Endodermal cell (in vitro differentiated cells): ENCODE data around the gene CCDC30. TPM values are rescaled to one million over a fixed set of nuclear protein-coding genes. Genes with fewer than 3 reads are reported as not detected.

ENCODE experiments used
- DNase-seq: peaks from one replicate; pipeline ENCODE4 v3.0.0-alpha.2; 2017
- H3K27ac ChIP-seq: 2 replicates; pipeline ENCODE4 v1.5.1; 2013; ENCODE audit warnings: mild to moderate bottlenecking, low read depth, low read length, moderate library complexity
- H3K27me3 ChIP-seq: 2 replicates; pipeline ENCODE4 v1.6.1; 2013; ENCODE audit warnings: mild to moderate bottlenecking, low read length, moderate library complexity; ENCODE audit not compliant: insufficient read depth, control insufficient read depth, poor library complexity, severe bottlenecking
- H3K36me3 ChIP-seq: 2 replicates; pipeline ENCODE4 v1.7.0; 2013; ENCODE audit warnings: mild to moderate bottlenecking, low read length, moderate library complexity; ENCODE audit not compliant: control insufficient read depth, insufficient read depth
- H3K4me1 ChIP-seq: one replicate; pipeline ENCODE4 v1.7.0; 2013; ENCODE audit warnings: low read length; ENCODE audit not compliant: control insufficient read depth, insufficient read depth
- H3K4me3 ChIP-seq: 2 replicates; pipeline ENCODE4 v1.5.1; 2013; ENCODE audit warnings: mild to moderate bottlenecking, low read length, moderate library complexity
- H3K9ac ChIP-seq: 2 replicates; pipeline ENCODE4 v1.6.1; 2013; ENCODE audit warnings: mild to moderate bottlenecking, low read length, moderate library complexity; ENCODE audit not compliant: poor library complexity, severe bottlenecking; ENCODE audit errors: extremely low read depth
- H3K9me3 ChIP-seq: 2 replicates; pipeline ENCODE4 v1.6.1; 2013; ENCODE audit warnings: mild to moderate bottlenecking, low read length, moderate library complexity; ENCODE audit not compliant: control insufficient read depth
- H3K27ac Mint-ChIP-seq: 2 replicates; pipeline ENCODE4 v1.8.0; 2020; ENCODE audit warnings: mixed read lengths
- H3K27me3 Mint-ChIP-seq: 2 replicates; pipeline ENCODE4 v1.8.0; 2021; ENCODE audit warnings: mild to moderate bottlenecking, mixed read lengths; ENCODE audit not compliant: insufficient read depth
- H3K36me3 Mint-ChIP-seq: 2 replicates; pipeline ENCODE4 v1.8.0; 2020; ENCODE audit warnings: low read depth, mixed read lengths
- H3K4me1 Mint-ChIP-seq: 2 replicates; pipeline ENCODE4 v1.8.0; 2020; ENCODE audit warnings: mixed read lengths
- H3K4me3 Mint-ChIP-seq: 2 replicates; pipeline ENCODE4 v1.8.0; 2020; ENCODE audit warnings: mild to moderate bottlenecking, moderate library complexity, mixed read lengths
- H3K9me3 Mint-ChIP-seq: 2 replicates; pipeline ENCODE4 v1.8.0; 2020; ENCODE audit warnings: mild to moderate bottlenecking, mixed read lengths
- WGBS, 2 experiments: methylation state at CpG; one replicate each; pipeline versions ENCODE4 v1.1.5 to v1.1.7; 2013; ENCODE audit warnings: missing lambda C conversion rate in 2 of 2, mixed read lengths in 1 of 2; ENCODE audit not compliant: insufficient coverage in 1 of 2, insufficient read length in 1 of 2; 5-methylcytosine and 5-hydroxymethylcytosine counted together
- total RNA-seq, 2 donors: library from RNA; stranded (reverse); fragmentation: NEBNext Ultra II Directional in 1 of 2; extraction: Animal tissue kit (Norgen Biotek cat#: 25700) in 1 of 2; gene quantifications; 2 replicates in 1 of 2; 3 replicates in 1 of 2; pipeline ENCODE4 v1.2.1, GENCODE V29; 2021
- TF ChIP-seq, protein P1 (sequence below): fragments of 200-600 bp; sonication (generic); conservative IDR thresholded peaks from 2 replicates; pipeline ENCODE4 v1.5.0; 2021; ENCODE audit warnings: antibody characterized with exemption, mild to moderate bottlenecking

The CCDC30 gene
- total RNA-seq, 2 donors from 2014 or later = 4.8 to 6.4 TPM

DNA sequence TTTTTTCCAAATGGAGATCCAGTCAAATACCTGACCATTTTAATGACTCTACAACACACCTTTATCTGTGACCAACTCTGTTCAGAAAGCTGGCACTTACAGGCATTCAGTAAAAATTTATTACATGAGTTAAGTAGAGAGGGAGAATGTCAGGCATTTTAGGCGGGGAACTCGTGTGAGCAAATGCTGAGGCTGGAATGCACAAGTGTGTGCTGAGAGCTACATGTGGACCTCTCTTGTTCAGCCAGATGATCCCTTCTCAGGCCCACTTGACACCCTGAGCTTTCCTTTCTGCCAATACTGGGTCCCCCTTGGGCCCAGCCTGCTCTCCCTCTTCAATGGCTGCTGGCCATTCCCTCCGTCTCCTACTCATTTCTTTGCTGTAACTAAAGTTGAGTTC is 206.8 kb downstream of the CCDC30 start:
- peaks cover 80% of the 10 kb centered on the region for H3K36me3 ChIP-seq
- Mint-ChIP-seq H3K4me3 (no peak overlapping the region), H3K27me3 (no peaks in the 10 kb centered on the region), H3K36me3 (peaks cover 72% of the 10 kb centered on the region), H3K27ac (no peak overlapping the region), H3K4me1 (no peaks in the 10 kb centered on the region), H3K9me3 (no peaks in the 10 kb centered on the region)
- 92 to 93% methylated on average over 2 to 3 of the region's 3 CpGs for WGBS, 2 experiments
- no peak for DNase-seq
- no peak overlapping the region for H3K9ac ChIP-seq
- TF ChIP-seq, protein P1, sequence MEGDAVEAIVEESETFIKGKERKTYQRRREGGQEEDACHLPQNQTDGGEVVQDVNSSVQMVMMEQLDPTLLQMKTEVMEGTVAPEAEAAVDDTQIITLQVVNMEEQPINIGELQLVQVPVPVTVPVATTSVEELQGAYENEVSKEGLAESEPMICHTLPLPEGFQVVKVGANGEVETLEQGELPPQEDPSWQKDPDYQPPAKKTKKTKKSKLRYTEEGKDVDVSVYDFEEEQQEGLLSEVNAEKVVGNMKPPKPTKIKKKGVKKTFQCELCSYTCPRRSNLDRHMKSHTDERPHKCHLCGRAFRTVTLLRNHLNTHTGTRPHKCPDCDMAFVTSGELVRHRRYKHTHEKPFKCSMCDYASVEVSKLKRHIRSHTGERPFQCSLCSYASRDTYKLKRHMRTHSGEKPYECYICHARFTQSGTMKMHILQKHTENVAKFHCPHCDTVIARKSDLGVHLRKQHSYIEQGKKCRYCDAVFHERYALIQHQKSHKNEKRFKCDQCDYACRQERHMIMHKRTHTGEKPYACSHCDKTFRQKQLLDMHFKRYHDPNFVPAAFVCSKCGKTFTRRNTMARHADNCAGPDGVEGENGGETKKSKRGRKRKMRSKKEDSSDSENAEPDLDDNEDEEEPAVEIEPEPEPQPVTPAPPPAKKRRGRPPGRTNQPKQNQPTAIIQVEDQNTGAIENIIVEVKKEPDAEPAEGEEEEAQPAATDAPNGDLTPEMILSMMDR = no peak
- H3K4me3 ChIP-seq = no peak overlapping the region
- no peak overlapping the region for H3K27ac ChIP-seq
- no peaks in the 10 kb centered on the region for H3K9me3 ChIP-seq
- no peaks in the 10 kb centered on the region for H3K27me3 ChIP-seq
- no peaks in the 10 kb centered on the region for H3K4me1 ChIP-seq

DNA sequence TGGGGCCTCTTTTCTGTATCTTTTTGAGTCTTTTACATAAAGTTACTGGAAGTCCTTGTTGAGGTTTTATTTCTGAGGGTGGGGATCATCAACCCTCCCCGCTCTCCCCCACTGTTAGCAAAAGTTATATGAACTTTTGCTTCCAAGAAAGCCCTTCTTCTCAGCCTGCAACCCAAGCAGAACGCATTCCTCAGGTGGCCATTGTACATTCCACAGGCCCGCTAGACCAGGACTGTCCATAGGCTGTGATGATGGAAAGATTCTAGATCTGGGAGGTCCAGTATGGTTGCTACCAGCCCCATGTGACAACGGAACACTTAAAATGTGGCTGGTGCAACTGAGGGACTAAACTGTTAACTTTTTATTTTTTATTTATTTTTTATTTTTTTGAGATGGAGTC is 207.3 kb downstream of the CCDC30 start:
- no peak for DNase-seq
- WGBS, 2 experiments = 95 to 100% methylated on average over 2 to 4 of the region's 4 CpGs
- no peaks in the 10 kb centered on the region for H3K27me3 Mint-ChIP-seq
- Histone ChIP-seq H3K9ac (no peak overlapping the region), H3K4me1 (no peaks in the 10 kb centered on the region), H3K9me3 (no peaks in the 10 kb centered on the region), H3K27me3 (no peaks in the 10 kb centered on the region), H3K36me3 (peaks cover 80% of the 10 kb centered on the region), H3K27ac (no peak overlapping the region), H3K4me3 (no peak overlapping the region)
- H3K36me3 Mint-ChIP-seq = peaks cover 72% of the 10 kb centered on the region
- no peak overlapping the region for H3K27ac Mint-ChIP-seq
- H3K9me3 Mint-ChIP-seq = no peaks in the 10 kb centered on the region
- TF ChIP-seq, protein P1 = no peak
- no peaks in the 10 kb centered on the region for H3K4me1 Mint-ChIP-seq
- no peak overlapping the region for H3K4me3 Mint-ChIP-seq

DNA sequence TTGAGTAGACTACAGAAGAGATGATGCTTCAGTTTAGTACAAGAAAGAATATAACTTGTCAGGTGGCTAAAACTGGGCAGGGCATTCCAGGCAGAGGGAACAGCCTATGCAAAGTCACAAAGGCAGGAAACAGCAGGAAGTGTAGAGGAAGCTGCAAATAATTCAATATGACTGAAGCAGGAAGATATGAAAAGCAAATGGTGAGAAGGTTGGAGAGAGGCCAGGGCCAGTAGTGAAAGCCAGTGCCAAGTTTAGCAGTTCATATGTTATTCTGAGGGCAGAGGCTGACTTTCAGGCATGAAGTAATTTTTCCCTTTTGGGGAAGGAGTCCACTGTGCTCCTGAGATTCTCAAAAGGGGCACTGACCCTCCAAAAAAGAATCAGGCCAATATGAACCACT is 211.1 kb downstream of the CCDC30 start:
- H3K4me3 Mint-ChIP-seq = no peak overlapping the region
- Histone ChIP-seq H3K9ac (no peak overlapping the region), H3K9me3 (no peaks in the 10 kb centered on the region), H3K4me3 (no peak overlapping the region), H3K27ac (no peak overlapping the region), H3K4me1 (no peaks in the 10 kb centered on the region), H3K36me3 (peaks cover 51% of the 10 kb centered on the region), H3K27me3 (no peaks in the 10 kb centered on the region)
- DNase-seq = no peak
- no peak overlapping the region for H3K27ac Mint-ChIP-seq
- no peaks in the 10 kb centered on the region for H3K27me3 Mint-ChIP-seq
- H3K36me3 Mint-ChIP-seq = peaks cover 42% of the 10 kb centered on the region
- H3K4me1 Mint-ChIP-seq = peaks cover 8% of the 10 kb centered on the region
- TF ChIP-seq, protein P1 = no peak
- no peaks in the 10 kb centered on the region for H3K9me3 Mint-ChIP-seq
